SK-N-SH (cell line): Measurements from ENCODE around the gene TRPV6. TPM values are rescaled to one million over a fixed set of nuclear protein-coding genes. Genes with fewer than 3 reads are reported as not detected.

Experiments
- CTCF ChIA-PET: fragments of 300-600, 350-600 bp; formaldehyde crosslinking; extraction: SDS; loops from one replicate; lab custom pipeline; 2021; lab: Yijun Ruan, JAX
- POLR2A ChIA-PET: fragments of 350-600 bp; sonication (Branson Sonifier 250); formaldehyde crosslinking; extraction: SDS; loops from one replicate; lab custom pipeline; 2020; ENCODE audit warnings: antibody characterized with exemption, inconsistent platforms; lab: Yijun Ruan, JAX
- DNase-seq: peaks from one replicate; pipeline ENCODE4 v3.0.0; 2012
- H2AFZ ChIP-seq: fragments of 200-600 bp; sonication (generic); 2 replicates; pipeline ENCODE4 v1.8.1; 2016; ENCODE audit warnings: antibody characterized with exemption, mild to moderate bottlenecking, low read depth
- H3F3A ChIP-seq: fragments of 200-600 bp; sonication (generic); replicated peaks from 2 replicates; pipeline ENCODE3; 2016; ENCODE audit warnings: antibody characterized with exemption, mild to moderate bottlenecking; ENCODE audit not compliant: insufficient read depth
- H3K27ac ChIP-seq, 2 experiments: fragments of 200-500 bp in 1 of 2; fragments of 200-600 bp in 1 of 2; sonication (Bioruptor generic) in 1 of 2; sonication (generic), shearing (Covaris generic) in 1 of 2; 2 replicates each; pipeline versions ENCODE4 v1.5.1 to v1.6.1; 2014 to 2016; ENCODE audit warnings: low read depth in 2 of 2, inconsistent platforms in 1 of 2, low read length in 1 of 2, mild to moderate bottlenecking in 1 of 2, mixed read lengths in 1 of 2
- H3K27me3 ChIP-seq: fragments of 200-600 bp; sonication (generic), shearing (Covaris generic); 2 replicates; pipeline ENCODE4 v1.6.1; 2016; ENCODE audit warnings: mixed run types; ENCODE audit not compliant: insufficient read depth
- H3K36me3 ChIP-seq, 2 experiments: fragments of 200-500 bp in 1 of 2; fragments of 200-600 bp in 1 of 2; sonication (Bioruptor generic) in 1 of 2; sonication (generic) in 1 of 2; replicated peaks in 1 of 2; 2 replicates each; pipeline versions ENCODE3 to v1.5.1; 2014 to 2016; ENCODE audit warnings: low read length in 1 of 2, mild to moderate bottlenecking in 1 of 2; ENCODE audit not compliant: insufficient read depth in 2 of 2, control insufficient read depth in 1 of 2
- H3K4me1 ChIP-seq, 2 experiments: fragments of 200-500 bp in 1 of 2; fragments of 200-600 bp in 1 of 2; sonication (Bioruptor generic) in 1 of 2; sonication (generic), shearing (Covaris generic) in 1 of 2; 2 replicates each; pipeline versions ENCODE4 v1.5.1 to v1.6.1; 2014 to 2016; ENCODE audit warnings: low read depth in 1 of 2, low read length in 1 of 2, mixed run types in 1 of 2; ENCODE audit not compliant: insufficient read depth in 2 of 2, control insufficient read depth in 1 of 2
- H3K4me2 ChIP-seq: fragments of 200-600 bp; sonication (generic), shearing (Covaris generic); 2 replicates; pipeline ENCODE4 v1.6.1; 2017; ENCODE audit warnings: mixed run types
- H3K4me3 ChIP-seq, 2 experiments: fragments of 200-500 bp in 1 of 2; fragments of 200-600 bp in 1 of 2; sonication (Bioruptor generic) in 1 of 2; sonication (generic), shearing (Covaris generic) in 1 of 2; 2 replicates each; pipeline versions ENCODE4 v1.5.1 to v1.8.1; 2014 to 2016; ENCODE audit warnings: low read depth in 2 of 2, inconsistent platforms in 1 of 2, low read length in 1 of 2, mild to moderate bottlenecking in 1 of 2, mixed read lengths in 1 of 2, moderate library complexity in 1 of 2
- H3K79me2 ChIP-seq: fragments of 200-600 bp; sonication (generic); 2 replicates; pipeline ENCODE4 v1.8.1; 2017; ENCODE audit warnings: mild to moderate bottlenecking; ENCODE audit not compliant: insufficient read depth
- H3K9ac ChIP-seq: fragments of 200-600 bp; sonication (generic); 2 replicates; pipeline ENCODE4 v1.6.1; 2017; ENCODE audit warnings: mixed run types
- H3K9me2 ChIP-seq: fragments of 200-600 bp; sonication (generic); 2 replicates; pipeline ENCODE4 v1.6.1; 2017; ENCODE audit warnings: mixed run types
- H3K9me3 ChIP-seq: fragments of 200-600 bp; sonication (generic); 2 replicates; pipeline ENCODE4 v1.6.1; 2017; ENCODE audit warnings: mixed run types, mild to moderate bottlenecking, moderate library complexity
- H4K20me1 ChIP-seq: fragments of 200-600 bp; sonication (generic); 2 replicates; pipeline ENCODE4 v1.6.1; 2017; ENCODE audit warnings: mild to moderate bottlenecking, mixed run types; ENCODE audit not compliant: insufficient read depth
- FOSL2 ChIP-seq: IDR thresholded peaks from 2 replicates; pipeline ENCODE4 v1.4.0; 2012; ENCODE audit warnings: low read depth, mild to moderate bottlenecking, moderate library complexity, borderline replicate concordance
- GATA2 ChIP-seq: sonication (generic); formaldehyde crosslinking; IDR thresholded peaks from 2 replicates; pipeline ENCODE4 v1.5.0; 2020; ENCODE audit warnings: mild to moderate bottlenecking, missing genetic modification reagents
- IRF3 ChIP-seq: fragments of 150-350 bp; IDR thresholded peaks from 2 replicates; pipeline ENCODE4 v1.6.1; 2016; ENCODE audit warnings: mild to moderate bottlenecking, low read depth, low read length
- RCOR1 ChIP-seq: fragments of 150-350 bp; IDR thresholded peaks from 2 replicates; pipeline ENCODE4 v1.6.1; 2017; ENCODE audit warnings: antibody characterized with exemption, low read length
- SIN3A ChIP-seq: IDR thresholded peaks from 2 replicates; pipeline ENCODE4 v1.6.1; 2012; ENCODE audit warnings: low read depth, mild to moderate bottlenecking, low read length, moderate library complexity, borderline replicate concordance
- TAF1 ChIP-seq: IDR thresholded peaks from 2 replicates; pipeline ENCODE4 v1.6.1; 2012; ENCODE audit warnings: low read depth, mild to moderate bottlenecking, low read length, moderate library complexity, borderline replicate concordance
- TCF12 ChIP-seq: IDR thresholded peaks from 2 replicates; pipeline ENCODE4 v1.4.0; 2012
- ZBTB33 ChIP-seq: IDR thresholded peaks from 2 replicates; pipeline ENCODE4 v1.4.0; 2012; ENCODE audit warnings: low read depth, borderline replicate concordance
- WGBS: methylation state at CpG from one replicate; pipeline ENCODE4 v1.1.6; 2017; ENCODE audit warnings: low lambda C conversion rate; 5-methylcytosine and 5-hydroxymethylcytosine counted together
- polyA plus RNA-seq, 3 experiments: library from polyadenylated mRNA; depleted of rRNA; stranded (reverse); fragments of >200 nt; gene quantifications; 2 replicates each; pipeline ENCODE4 v1.2.3, GENCODE V29; 2012
- TF ChIP-seq, protein P1 (sequence below): fragments of 200-600 bp; sonication (generic); IDR thresholded peaks from 2 replicates; pipeline ENCODE4 v1.6.1; 2017; ENCODE audit warnings: antibody characterized with exemption, mild to moderate bottlenecking, moderate library complexity
- TF ChIP-seq, protein P2 (sequence below): IDR thresholded peaks from 2 replicates; pipeline ENCODE4; 2012
- TF ChIP-seq, protein P3 (sequence below): IDR thresholded peaks from 2 replicates; pipeline ENCODE4 v1.4.0; 2012; ENCODE audit warnings: low read depth

Gene TRPV6
- polyA plus RNA-seq, 1 of the 3 experiments (the other 2 are of a cell fraction), result not detected

DNA sequence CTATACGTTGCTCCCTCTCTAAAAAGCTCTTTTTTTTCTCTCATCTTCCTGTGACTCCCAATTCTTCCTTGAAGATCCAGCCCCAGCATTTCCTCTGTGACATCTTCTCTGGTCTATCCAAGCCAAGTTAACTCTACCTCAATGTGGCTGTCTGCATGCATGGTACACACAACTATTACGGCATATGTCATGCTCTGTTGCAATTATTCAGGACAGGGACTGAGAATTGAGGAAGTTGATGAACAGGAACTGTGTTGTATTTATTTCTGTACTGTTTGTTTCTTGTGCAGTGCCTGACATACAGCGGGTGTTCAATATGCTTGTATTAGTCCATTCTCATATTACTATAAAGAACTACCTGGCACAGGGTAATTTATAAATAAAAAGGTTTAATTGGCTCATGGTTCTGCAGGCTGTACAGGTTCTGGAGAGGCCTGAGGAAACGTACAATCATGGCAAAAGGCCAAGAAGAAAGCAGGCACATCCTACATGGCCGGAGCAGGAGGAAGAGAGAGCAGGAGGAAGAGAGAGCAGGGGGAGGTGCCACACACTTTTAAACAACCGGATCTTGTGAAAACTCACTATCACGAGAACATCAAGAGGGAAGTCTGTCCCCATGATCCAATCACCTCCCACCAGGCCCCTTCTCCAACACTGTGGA lies 41.7 kb upstream of the TRPV6 start:
- Histone ChIP-seq H3K27me3 (peaks cover 13% of the 10 kb centered on the region; the same call in 1 of the 2 replicates), H3K79me2 (no peaks in the 10 kb centered on the region)

GRCh38 chr7:142925413-142925812 lies 39.9 kb upstream of the TRPV6 start:
- Histone ChIP-seq H4K20me1 (no peaks in the 10 kb centered on the region), H3K4me1 (no peaks in the 10 kb centered on the region), H3F3A (no peaks in the 10 kb centered on the region), H3K9me3 (no peaks in the 10 kb centered on the region), H3K9me2 (no peaks in the 10 kb centered on the region), H2AFZ (no peak overlapping the region), H3K4me3 (no peak overlapping the region), H3K79me2 (no peaks in the 10 kb centered on the region), H3K27ac (no peak overlapping the region), H3K36me3 (no peaks in the 10 kb centered on the region), H3K9ac (no peak overlapping the region), H3K27me3 (no peaks in the 10 kb centered on the region; the same call in 1 of the 2 replicates), H3K4me2 (no peak overlapping the region)
- TF ChIP-seq, protein P1, sequence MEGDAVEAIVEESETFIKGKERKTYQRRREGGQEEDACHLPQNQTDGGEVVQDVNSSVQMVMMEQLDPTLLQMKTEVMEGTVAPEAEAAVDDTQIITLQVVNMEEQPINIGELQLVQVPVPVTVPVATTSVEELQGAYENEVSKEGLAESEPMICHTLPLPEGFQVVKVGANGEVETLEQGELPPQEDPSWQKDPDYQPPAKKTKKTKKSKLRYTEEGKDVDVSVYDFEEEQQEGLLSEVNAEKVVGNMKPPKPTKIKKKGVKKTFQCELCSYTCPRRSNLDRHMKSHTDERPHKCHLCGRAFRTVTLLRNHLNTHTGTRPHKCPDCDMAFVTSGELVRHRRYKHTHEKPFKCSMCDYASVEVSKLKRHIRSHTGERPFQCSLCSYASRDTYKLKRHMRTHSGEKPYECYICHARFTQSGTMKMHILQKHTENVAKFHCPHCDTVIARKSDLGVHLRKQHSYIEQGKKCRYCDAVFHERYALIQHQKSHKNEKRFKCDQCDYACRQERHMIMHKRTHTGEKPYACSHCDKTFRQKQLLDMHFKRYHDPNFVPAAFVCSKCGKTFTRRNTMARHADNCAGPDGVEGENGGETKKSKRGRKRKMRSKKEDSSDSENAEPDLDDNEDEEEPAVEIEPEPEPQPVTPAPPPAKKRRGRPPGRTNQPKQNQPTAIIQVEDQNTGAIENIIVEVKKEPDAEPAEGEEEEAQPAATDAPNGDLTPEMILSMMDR, result 0 out of 2 replicates have a peak, but pooled peaks have one; percentile 3
- no peak for TF ChIP-seq ZBTB33
- TF ChIP-seq RCOR1, result no peak
- no peak for TF ChIP-seq TAF1
- no peak for DNase-seq
- ChIA-PET CTCF (interaction anchor here (1.0 to 2.8 kb wide), 3 partner anchors 15 to 289 kb away, joined by 3 to 6 read pairs (median 3); no protein-coding TSS in a partner anchor), POLR2A (no interaction called here)
- WGBS, result 31% methylated on average over 11 of the region's 12 CpGs

More for the DNA sequence above, 41.7 kb upstream of the TRPV6 start:
- DNase-seq, result no peak
- Histone ChIP-seq H4K20me1 (no peaks in the 10 kb centered on the region), H3K9me2 (no peaks in the 10 kb centered on the region), H3K4me3 (no peak overlapping the region), H3F3A (no peaks in the 10 kb centered on the region), H3K4me1 (no peaks in the 10 kb centered on the region), H2AFZ (no peak overlapping the region), H3K36me3 (no peaks in the 10 kb centered on the region), H3K9me3 (no peaks in the 10 kb centered on the region), H3K9ac (no peak overlapping the region), H3K27ac (no peak overlapping the region), H3K4me2 (no peak overlapping the region)
- TF ChIP-seq GATA2 (CRISPR knock-in tag), result no peak
- POLR2A ChIA-PET, result no interaction called here
- CTCF ChIA-PET, result interaction anchor here (0.8 to 2.8 kb wide), 4 partner anchors 7 to 17 kb away, joined by 3 to 6 read pairs (median 3); no protein-coding TSS in a partner anchor
- WGBS, result 8% methylated on average over 7 of the region's 7 CpGs

GRCh38 chr7:142923391-142923790 lies 37.8 kb upstream of the TRPV6 start:
- Histone ChIP-seq H3K9me2 (no peaks in the 10 kb centered on the region), H3K4me3 (no peak overlapping the region), H3K36me3 (no peaks in the 10 kb centered on the region), H3K27me3 (no peaks in the 10 kb centered on the region; the same call in 1 of the 2 replicates), H3K9me3 (no peaks in the 10 kb centered on the region), H3K4me2 (no peak overlapping the region), H4K20me1 (no peaks in the 10 kb centered on the region), H3K9ac (no peak overlapping the region), H2AFZ (no peak overlapping the region), H3K4me1 (no peaks in the 10 kb centered on the region), H3F3A (no peaks in the 10 kb centered on the region), H3K27ac (no peak overlapping the region), H3K79me2 (no peaks in the 10 kb centered on the region)
- CTCF ChIA-PET, result interaction anchor here (0.9 to 1.7 kb wide), 4 partner anchors 13 to 291 kb away, joined by 3 to 4 read pairs (median 3); no protein-coding TSS in a partner anchor
- no peak for DNase-seq
- WGBS, result 35% methylated on average over 2 of the region's 2 CpGs
- POLR2A ChIA-PET, result no interaction called here
- TF ChIP-seq TCF12 (no peak), FOSL2 (no peak), IRF3 (no peak), ZBTB33 (no peak), SIN3A (no peak)
- TF ChIP-seq, protein P2, sequence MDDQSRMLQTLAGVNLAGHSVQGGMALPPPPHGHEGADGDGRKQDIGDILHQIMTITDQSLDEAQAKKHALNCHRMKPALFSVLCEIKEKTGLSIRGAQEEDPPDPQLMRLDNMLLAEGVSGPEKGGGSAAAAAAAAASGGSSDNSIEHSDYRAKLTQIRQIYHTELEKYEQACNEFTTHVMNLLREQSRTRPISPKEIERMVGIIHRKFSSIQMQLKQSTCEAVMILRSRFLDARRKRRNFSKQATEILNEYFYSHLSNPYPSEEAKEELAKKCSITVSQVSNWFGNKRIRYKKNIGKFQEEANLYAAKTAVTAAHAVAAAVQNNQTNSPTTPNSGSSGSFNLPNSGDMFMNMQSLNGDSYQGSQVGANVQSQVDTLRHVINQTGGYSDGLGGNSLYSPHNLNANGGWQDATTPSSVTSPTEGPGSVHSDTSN, result no peak
- TF ChIP-seq, protein P3, sequence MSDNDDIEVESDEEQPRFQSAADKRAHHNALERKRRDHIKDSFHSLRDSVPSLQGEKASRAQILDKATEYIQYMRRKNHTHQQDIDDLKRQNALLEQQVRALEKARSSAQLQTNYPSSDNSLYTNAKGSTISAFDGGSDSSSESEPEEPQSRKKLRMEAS, result no peak
